ENCODE measurements around the gene PCDHAC1. TPM values are rescaled to one million over a fixed set of nuclear protein-coding genes. Genes with fewer than 3 reads are reported as not detected.

Gene PCDHAC1
- 0.06 TPM in 1 of 2 replicates, not detected in the other for total RNA-seq

GRCh38 chr5:140925806-140926442, at the start of gene PCDHAC1:
PCDHAC1 (plus strand) TSS chr5:140926299; CDS start chr5:140926893, 594 bp downstream.

GRCh38 chr5:140881889-140882590, 44.1 kb upstream of the PCDHAC1 start, which contains the start of gene PCDHA13:
PCDHA13 (plus strand) TSS chr5:140882124; CDS start chr5:140882269, 145 bp downstream.

GRCh38 chr5:140966293-140967225, 40.5 kb downstream of the PCDHAC1 start, which contains the start of gene PCDHAC2:
PCDHAC2 (plus strand) TSS chr5:140966476; CDS start chr5:140966767, 291 bp downstream.

Other genes starting within 250 kb of the PCDHAC1 start
- gene HARS1, start 234.9 kb upstream of the PCDHAC1 start, total RNA-seq, result 60.2 and 70.4 TPM in 2 replicates
- 24.1 and 36.4 TPM in 2 replicates for gene HARS2, start 234.8 kb upstream of the PCDHAC1 start, total RNA-seq
- 37.2 and 58.8 TPM in 2 replicates for gene ZMAT2, start 225.9 kb upstream of the PCDHAC1 start, total RNA-seq
- gene PCDHA1, start 140.2 kb upstream of the PCDHAC1 start, total RNA-seq, result 0.13 TPM in 1 of 2 replicates, not detected in the other
- gene PCDHA2, start 131.4 kb upstream of the PCDHAC1 start, total RNA-seq, result 0.06 TPM in 1 of 2 replicates, not detected in the other
- under 0.01 and 0.19 TPM in 2 replicates for gene PCDHA3, start 125.2 kb upstream of the PCDHAC1 start, total RNA-seq
- gene PCDHA4, start 119.2 kb upstream of the PCDHAC1 start, total RNA-seq, result under 0.01 and 0.19 TPM in 2 replicates
- gene PCDHA5, start 104.7 kb upstream of the PCDHAC1 start, total RNA-seq, result under 0.01 TPM in 1 of 2 replicates, not detected in the other
- gene PCDHA6, start 98.3 kb upstream of the PCDHAC1 start, total RNA-seq, result 0.13 and 0.16 TPM in 2 replicates
- under 0.01 and 0.06 TPM in 2 replicates for gene PCDHA7, start 92.0 kb upstream of the PCDHAC1 start, total RNA-seq
- 0.13 TPM in 1 of 2 replicates, not detected in the other for gene PCDHA8, start 85.1 kb upstream of the PCDHAC1 start, total RNA-seq
- gene PCDHA9, start 77.9 kb upstream of the PCDHAC1 start, total RNA-seq, result 0.06 TPM in 1 of 2 replicates, not detected in the other
- gene PCDHA10, start 70.4 kb upstream of the PCDHAC1 start, total RNA-seq, result under 0.01 and 0.13 TPM in 2 replicates
- under 0.01 and 0.13 TPM in 2 replicates for gene PCDHA11, start 57.3 kb upstream of the PCDHAC1 start, total RNA-seq
- under 0.01 TPM in 1 of 2 replicates, not detected in the other for gene PCDHA12, start 51.0 kb upstream of the PCDHAC1 start, total RNA-seq
- gene PCDHA13, start 44.2 kb upstream of the PCDHAC1 start, total RNA-seq, result not detected in 2 replicates
- 0.19 and 0.32 TPM in 2 replicates for gene PCDHAC2, start 40.2 kb downstream of the PCDHAC1 start, total RNA-seq
- not detected in 2 replicates for gene PCDHB1, start 125.1 kb downstream of the PCDHAC1 start, total RNA-seq
- gene PCDHB2, start 168.3 kb downstream of the PCDHAC1 start, total RNA-seq, result 0.81 and 2.3 TPM in 2 replicates
- gene PCDHB3, start 174.2 kb downstream of the PCDHAC1 start, total RNA-seq, result 0.32 and 1.2 TPM in 2 replicates
- gene PCDHB4, start 195.5 kb downstream of the PCDHAC1 start, total RNA-seq, result under 0.01 and 0.25 TPM in 2 replicates
- 0.32 and 3.6 TPM in 2 replicates for gene PCDHB5, start 208.9 kb downstream of the PCDHAC1 start, total RNA-seq
- gene PCDHB6, start 223.8 kb downstream of the PCDHAC1 start, total RNA-seq, result 0.25 TPM in 1 of 2 replicates, not detected in the other
- gene PCDHB7, start 246.3 kb downstream of the PCDHAC1 start, total RNA-seq, result 0.16 and 1.5 TPM in 2 replicates

Data from bladder microvascular endothelial cell (primary cell).